Pancreas (tissue), 10 donors: ENCODE measurements around the gene MGST2. TPM values are rescaled to one million over a fixed set of nuclear protein-coding genes. Genes with fewer than 3 reads are reported as not detected.
A peak's percentile ranks its signal among the peaks of the same experiment; 100 is the strongest.

Experiments used
- ATAC-seq, 4 donors: fragments of 200-7000 bp; cut with Tn5 transposase; one replicate each; pipeline versions ENCODE4 v1.8.0 to v1.9.1; 2020; ENCODE audit warnings: mild to moderate bottlenecking in 4 of 4, moderate library complexity in 4 of 4
- DNase-seq, 6 donors: peaks; one replicate each; pipeline ENCODE4 v3.0.0-alpha.2; 2020
- FAIRE-seq: peaks from 2 replicates; lab custom pipeline; 2012; peaks lifted over from hg19 to GRCh38; lab: Jason Lieb, UNC
- H3K27ac ChIP-seq, 4 donors: fragments of 200-600 bp; sonication (generic); 1 replicate in 3 of 4; 2 replicates in 1 of 4; pipeline versions ENCODE4 v1.5.0 to v1.8.0; 2020
- H3K27me3 ChIP-seq, 4 donors: fragments of 200-600 bp; one replicate each; pipeline ENCODE4 v1.8.0; 2021
- H3K36me3 ChIP-seq, 3 donors: fragments of 200-600 bp; sonication (generic) in 1 of 3; one replicate each; pipeline versions ENCODE4 v1.5.0 to v1.8.0; 2020 to 2021
- H3K4me1 ChIP-seq, 3 donors: fragments of 200-600 bp; one replicate each; pipeline ENCODE4 v1.8.0; 2021
- H3K4me3 ChIP-seq, 4 donors: fragments of 200-600 bp; sonication (generic) in 2 of 4; one replicate each; pipeline versions ENCODE4 v1.5.0 to v1.8.0; 2020 to 2021
- H3K9me3 ChIP-seq, 4 donors: fragments of 200-600 bp; one replicate each; pipeline ENCODE4 v1.8.0; 2021
- WGBS, 2 donors: extraction: QIAGEN DNeasy Blood & Tissue Kit; methylation state at CpG; one replicate each; pipeline ENCODE4 v1.1.7; 2013; 5-methylcytosine and 5-hydroxymethylcytosine counted together
- intact Hi-C, 3 donors: fragments of 100-400 bp; cut with DNase I; formaldehyde crosslinking; loops; one replicate each; pipeline versions ENCODE4 v1.11.1 to v1.14.2; 2022
- polyA plus RNA-seq, 2 donors: library from polyadenylated mRNA; stranded (reverse); fragments of 200-250 nt; gene quantifications; one replicate each; pipeline ENCODE4 v1.2.3, GENCODE V29; 2013
- total RNA-seq, 6 donors: library from RNA; stranded (reverse); fragmentation: NEBNext Ultra II Directional in 4 of 6; extraction: Animal tissue kit (Norgen Biotek cat#: 25700) in 4 of 6; gene quantifications; one replicate each; pipeline versions ENCODE4 v1.2.1 to v1.2.4, GENCODE V29; 2021 to 2023
- TF ChIP-seq, protein P1 (sequence below), 4 donors: fragments of 200-600 bp; sonication (generic) in 3 of 4; IDR thresholded peaks; one replicate each; pipeline versions ENCODE4 v1.5.0 to v1.8.0; 2021; ENCODE audit warnings: antibody characterized with exemption in 4 of 4
- donor health status: healthy with polysubstance abuse.
- donor health status: DM: no; HTN: no; CAD: no; lungs with moderate emphysema.
- donor health status: DM: no; HTN: no; CAD: no.
- donor health status: control.
- donor health status: control.
- donor health status: Bipolar disorder and iron deficiency.
- donor health status: DM: yes; HTN: yes; CAD: no.
- donor health status: DM: no; HTN: no; CAD: no.
- donor health status: DM: no; HTN: no; CAD: no.
- donor health status: DM: yes; HTN: yes; CAD: no.

Gene MGST2
- total and polyA plus RNA-seq, 8 donors = 23.9 to 60.8 (median 33.2) TPM

DNA sequence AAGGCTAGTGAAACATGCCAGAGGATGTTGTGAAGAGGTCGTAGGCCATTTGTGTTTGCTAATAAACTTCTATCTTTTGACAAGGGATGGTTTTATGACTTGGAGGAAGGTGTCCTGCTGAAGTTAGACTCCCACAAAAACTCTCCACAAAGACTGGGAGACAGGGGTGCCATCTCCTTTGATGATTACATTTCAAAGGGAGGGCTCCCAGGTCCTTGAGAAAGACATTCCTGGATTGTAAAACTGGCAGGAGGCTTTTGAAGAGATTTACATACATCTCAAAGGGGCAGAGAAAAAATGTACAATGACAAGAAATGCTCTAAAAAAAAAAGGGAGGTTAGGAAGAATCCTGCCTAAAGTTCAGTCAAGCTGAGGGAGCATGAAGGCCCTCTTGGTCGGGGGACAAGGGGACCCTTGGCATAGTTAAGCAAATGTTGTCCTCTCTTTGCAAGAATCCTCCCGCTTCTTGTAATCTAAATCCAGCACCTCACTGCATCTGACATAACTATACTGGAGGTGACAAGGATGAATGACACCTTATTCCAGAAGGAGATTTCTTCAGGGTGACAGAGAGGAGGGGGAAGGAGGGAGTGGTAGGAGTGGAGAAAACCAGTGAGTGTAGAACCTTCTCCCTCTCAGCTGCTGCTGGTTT is 41.1 kb upstream of the MGST2 start:
- H3K4me3 ChIP-seq = no peak overlapping the region
- H3K36me3 ChIP-seq = no peaks in the 10 kb centered on the region
- H3K27ac ChIP-seq = no peak overlapping the region
- H3K27me3 ChIP-seq = no peaks in the 10 kb centered on the region
- TF ChIP-seq, protein P1, sequence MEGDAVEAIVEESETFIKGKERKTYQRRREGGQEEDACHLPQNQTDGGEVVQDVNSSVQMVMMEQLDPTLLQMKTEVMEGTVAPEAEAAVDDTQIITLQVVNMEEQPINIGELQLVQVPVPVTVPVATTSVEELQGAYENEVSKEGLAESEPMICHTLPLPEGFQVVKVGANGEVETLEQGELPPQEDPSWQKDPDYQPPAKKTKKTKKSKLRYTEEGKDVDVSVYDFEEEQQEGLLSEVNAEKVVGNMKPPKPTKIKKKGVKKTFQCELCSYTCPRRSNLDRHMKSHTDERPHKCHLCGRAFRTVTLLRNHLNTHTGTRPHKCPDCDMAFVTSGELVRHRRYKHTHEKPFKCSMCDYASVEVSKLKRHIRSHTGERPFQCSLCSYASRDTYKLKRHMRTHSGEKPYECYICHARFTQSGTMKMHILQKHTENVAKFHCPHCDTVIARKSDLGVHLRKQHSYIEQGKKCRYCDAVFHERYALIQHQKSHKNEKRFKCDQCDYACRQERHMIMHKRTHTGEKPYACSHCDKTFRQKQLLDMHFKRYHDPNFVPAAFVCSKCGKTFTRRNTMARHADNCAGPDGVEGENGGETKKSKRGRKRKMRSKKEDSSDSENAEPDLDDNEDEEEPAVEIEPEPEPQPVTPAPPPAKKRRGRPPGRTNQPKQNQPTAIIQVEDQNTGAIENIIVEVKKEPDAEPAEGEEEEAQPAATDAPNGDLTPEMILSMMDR (IDR thresholded peaks at IDR 0.05) = no peak
- no peak for ATAC-seq
- H3K4me1 ChIP-seq = no peaks in the 10 kb centered on the region
- 69 to 78% methylated on average over 3 of the region's 3 CpGs for WGBS, 2 donors
- no peaks in the 10 kb centered on the region for H3K9me3 ChIP-seq
- intact Hi-C loops = no loop called here
- FAIRE-seq = no peak
- no peak for DNase-seq

- no peaks in the 10 kb centered on the region for H3K27me3 ChIP-seq
- H3K36me3 ChIP-seq = no peaks in the 10 kb centered on the region
- H3K27ac ChIP-seq = no peak overlapping the region
- DNase-seq (no peak), ATAC-seq (no peak), FAIRE-seq (no peak)
- TF ChIP-seq, protein P1 (IDR thresholded peaks at IDR 0.05) = no peak
- WGBS, 2 donors = 79 to 86% methylated on average over 3 of the region's 3 CpGs
- no peaks in the 10 kb centered on the region for H3K4me1 ChIP-seq
- H3K9me3 ChIP-seq = no peaks in the 10 kb centered on the region
- no peak overlapping the region for H3K4me3 ChIP-seq
- intact Hi-C loops = no loop called here
Measured at GRCh38 chr4:139625093-139625455, 40.5 kb upstream of the MGST2 start.

GRCh38 chr4:139625482-139625881 is 40.1 kb upstream of the MGST2 start:
- no peaks in the 10 kb centered on the region for H3K36me3 ChIP-seq
- FAIRE-seq (no peak), DNase-seq (peak in 4 of 6 donors; percentile 21 to 64 (median 56)), ATAC-seq (no peak)
- no peaks in the 10 kb centered on the region for H3K27me3 ChIP-seq
- intact Hi-C loops = no loop called here
- H3K27ac ChIP-seq = no peak overlapping the region
- TF ChIP-seq, protein P1 (IDR thresholded peaks at IDR 0.05) = no peak
- no peaks in the 10 kb centered on the region for H3K9me3 ChIP-seq
- no peaks in the 10 kb centered on the region for H3K4me1 ChIP-seq
- 50% methylated on average over 4 of the region's 4 CpGs for WGBS, 2 donors
- H3K4me3 ChIP-seq = no peak overlapping the region

DNA sequence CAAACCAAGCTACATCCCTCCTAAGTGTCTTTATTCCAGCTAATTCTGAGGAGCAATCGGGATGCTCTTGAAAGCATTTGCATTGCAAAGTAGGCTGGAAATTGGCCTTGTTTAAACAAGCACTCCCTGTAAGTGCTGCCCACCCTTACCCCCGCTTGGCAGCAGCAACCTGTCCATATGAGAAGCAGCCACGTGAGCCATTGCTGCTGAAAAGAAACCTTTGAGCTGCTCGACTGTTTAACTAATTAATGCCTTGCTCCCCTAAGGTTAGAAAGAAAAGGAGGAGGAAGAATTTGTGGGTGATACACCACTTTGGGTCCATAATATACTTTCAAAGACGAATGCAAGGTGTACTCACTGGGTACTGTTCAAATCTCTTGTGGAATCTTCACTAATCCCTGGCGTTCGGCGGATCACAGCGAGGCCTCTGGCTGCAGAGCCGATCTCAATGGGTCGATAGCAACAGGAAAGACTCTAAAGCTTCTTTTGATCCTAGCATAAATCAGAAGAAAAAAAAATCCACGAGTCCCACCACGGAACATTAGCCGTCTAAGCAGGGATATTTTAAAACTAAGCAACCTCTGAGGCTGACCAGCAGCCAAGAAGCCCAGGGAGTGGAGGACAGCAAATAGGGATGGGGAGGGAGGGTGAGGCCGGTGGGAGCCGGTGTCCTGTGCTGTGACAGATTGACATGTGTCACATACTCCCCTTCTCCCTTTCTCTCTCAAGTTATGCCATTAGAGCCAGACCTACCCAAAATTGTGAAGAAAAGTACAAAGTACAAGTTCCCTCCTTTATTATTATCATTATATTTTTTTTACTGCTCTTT is 37.2 kb upstream of the MGST2 start:
- no peak overlapping the region for H3K27ac ChIP-seq
- 60% methylated on average over 16 of the region's 16 CpGs for WGBS, 2 donors
- no peaks in the 10 kb centered on the region for H3K27me3 ChIP-seq
- no peaks in the 10 kb centered on the region for H3K4me1 ChIP-seq
- no peak overlapping the region for H3K4me3 ChIP-seq
- intact Hi-C loops = no loop called here
- ATAC-seq (peak in 1 of 4 donors; percentile 74), FAIRE-seq (no peak), DNase-seq (peak in 1 of 6 donors; percentile 12)
- TF ChIP-seq, protein P1 (IDR thresholded peaks at IDR 0.05) = no peak
- H3K36me3 ChIP-seq = no peaks in the 10 kb centered on the region
- no peaks in the 10 kb centered on the region for H3K9me3 ChIP-seq
